ENCODE data around the gene CDC42SE2. TPM values are rescaled to one million over a fixed set of nuclear protein-coding genes. Genes with fewer than 3 reads are reported as not detected.
"Not testable (repeated sequence)": the region's sequence is repeated elsewhere in the genome, so short reads cannot be mapped to it uniquely, and the experiment has no call there.

Gene CDC42SE2
- total and polyA plus RNA-seq, 2 of the 4 experiments (the other 2 are of a cell fraction), result 12.5 to 19.4 TPM

- H4K5ac ChIP-seq (ENCODE audit: low read depth, low read length); H4K91ac ChIP-seq (ENCODE audit: insufficient read depth, low read depth, low read length); H3K9me3 ChIP-seq (ENCODE audit: control insufficient read depth, insufficient read depth, low read length); H3K79me1 ChIP-seq (ENCODE audit: low read depth in 1 of 2, low read length in 2 of 2); H3K18ac ChIP-seq (ENCODE audit: low read depth, low read length); H3K4me3 ChIP-seq (ENCODE audit: insufficient read depth, low read depth, low read length); H2BK15ac ChIP-seq (ENCODE audit: low read depth, low read length); dilution Hi-C loops (cut with HindIII; ENCODE audit: low sequenced_read_pairs, unreplicated experiment); DNase-seq; H3K56ac ChIP-seq (ENCODE audit: extremely low read depth, insufficient read depth, low read length); H2BK120ac ChIP-seq (ENCODE audit: low read depth, low read length); ATAC-seq (ENCODE audit: low read depth); H3K9me1 ChIP-seq (ENCODE audit: insufficient read depth, low read length); H2AK5ac ChIP-seq (ENCODE audit: low read depth, low read length); H3K4me2 ChIP-seq (ENCODE audit: low read depth, low read length); in situ Hi-C loops (cut with MboI; ENCODE audit: low sequenced_read_pairs); H2BK5ac ChIP-seq (ENCODE audit: low read depth, low read length, poor library complexity, severe bottlenecking); CTCF ChIA-PET; H3K27me3 ChIP-seq (ENCODE audit: control insufficient read depth, insufficient read depth, low read length); H3K9ac ChIP-seq (ENCODE audit: low read depth, low read length); H3K14ac ChIP-seq (replicated peaks; ENCODE audit: low read depth, low read length); H3K27ac ChIP-seq (ENCODE audit: insufficient read depth, low read length); H2BK20ac ChIP-seq (ENCODE audit: low read depth, low read length); H4K20me1 ChIP-seq (ENCODE audit: insufficient read depth, low read length); H3K4ac ChIP-seq (ENCODE audit: low read depth, low read length); H3K23ac ChIP-seq (ENCODE audit: low read depth, low read length); H3K4me1 ChIP-seq (ENCODE audit: control insufficient read depth, insufficient read depth, low read length); POLR2A ChIA-PET (ENCODE audit: unreplicated experiment); H2AK9ac ChIP-seq (replicated peaks; ENCODE audit: low read depth, low read length, poor library complexity); BruUV-seq (replicated peaks); intact Hi-C loops (cut with micrococcal nuclease); H2AFZ ChIP-seq (replicated peaks; ENCODE audit: low read length, poor library complexity); H4K8ac ChIP-seq (ENCODE audit: low read depth in 2 of 2, low read length in 2 of 2): not testable (repeated sequence)
- WGBS, 2 experiments (ENCODE audit: extremely low coverage in 2 of 2, insufficient read length in 1 of 2), result 100% methylated on average over 1 of the region's 6 CpGs; no CpG with 5 or more reads in 1 of the 2 experiments
- peaks cover 12% of the 10 kb centered on the region for H3K36me3 ChIP-seq (ENCODE audit: control insufficient read depth, insufficient read depth, low read length)
Measured at GRCh38 chr5:131399007-131399406, 135.2 kb downstream of the CDC42SE2 start.
